CD4-positive, alpha-beta T cell treated with Interleukin-4 for 1 hour (primary cell): ENCODE measurements around the gene RAC3.

ENCODE experiments used
- DNase-seq, 2 donors: peaks; one replicate each; pipeline ENCODE4 v3.0.0-alpha.2; 2020 to 2022

Gene RAC3

DNA sequence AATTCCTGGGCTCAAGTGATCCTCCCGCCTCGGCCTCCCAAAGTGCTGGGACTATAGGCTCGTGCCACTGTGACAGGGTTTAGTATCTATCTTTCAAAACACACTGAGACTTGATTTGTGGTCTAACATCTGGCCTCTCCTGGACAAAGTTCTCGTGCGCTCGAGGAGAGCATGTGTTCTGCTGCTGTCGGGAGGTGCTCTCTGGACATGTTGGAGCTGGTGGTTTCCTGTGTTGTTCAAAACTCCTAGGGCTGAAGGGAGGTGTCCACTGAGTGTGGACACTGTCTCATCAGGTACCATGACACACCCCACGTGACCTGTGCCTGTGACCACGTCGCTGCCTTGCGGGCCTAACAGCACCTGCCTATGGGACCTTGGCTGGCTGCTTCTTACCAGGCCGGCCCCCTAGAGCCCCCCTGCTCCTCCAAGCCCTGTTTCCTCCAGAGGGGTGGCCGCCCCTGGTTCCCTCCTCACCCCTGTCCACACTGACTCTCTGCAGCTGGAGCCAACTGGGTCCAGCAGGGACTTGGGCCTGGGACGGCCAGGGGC, 14.5 kb downstream of the RAC3 start:
- DNase-seq = no peak

DNA sequence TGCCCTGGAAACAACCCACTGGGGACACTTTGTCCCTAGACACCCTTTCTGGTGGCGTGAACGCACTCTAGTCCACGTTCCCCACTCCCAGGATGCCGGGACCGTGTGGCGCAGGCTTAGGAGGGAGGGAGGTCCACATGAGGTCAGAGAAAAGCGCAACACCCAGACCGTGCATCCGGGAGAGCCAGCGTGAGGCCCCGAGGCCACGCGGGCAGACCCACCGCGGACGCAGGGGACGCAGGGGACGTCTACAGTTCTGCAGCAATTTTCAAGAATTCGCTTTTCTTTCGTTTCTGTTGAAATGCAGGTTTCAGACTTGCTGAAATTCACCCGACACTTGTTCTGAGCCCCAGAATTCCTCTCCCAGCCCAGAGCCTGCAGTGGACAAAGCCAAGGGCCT, 15.4 kb downstream of the RAC3 start:
- DNase-seq = no peak

DNA sequence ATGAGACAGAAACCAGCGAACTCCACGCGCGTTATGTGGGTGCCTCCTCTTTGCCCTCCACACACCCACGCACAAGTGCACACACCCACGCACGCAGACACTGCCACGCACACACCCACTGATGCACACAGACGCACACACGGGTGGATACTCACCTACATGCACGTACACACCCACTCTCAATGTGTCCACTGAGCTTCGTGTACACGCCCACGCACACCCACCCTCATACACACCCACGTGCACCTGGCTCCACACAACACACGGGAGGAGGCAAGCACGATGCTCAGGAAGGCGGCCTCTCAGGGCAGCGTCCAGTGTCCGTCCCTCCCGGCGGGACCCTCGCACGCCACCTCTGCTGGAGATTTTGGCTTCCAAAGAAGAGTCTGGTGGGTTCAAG, 15.9 kb downstream of the RAC3 start:
- no peak for DNase-seq

DNA sequence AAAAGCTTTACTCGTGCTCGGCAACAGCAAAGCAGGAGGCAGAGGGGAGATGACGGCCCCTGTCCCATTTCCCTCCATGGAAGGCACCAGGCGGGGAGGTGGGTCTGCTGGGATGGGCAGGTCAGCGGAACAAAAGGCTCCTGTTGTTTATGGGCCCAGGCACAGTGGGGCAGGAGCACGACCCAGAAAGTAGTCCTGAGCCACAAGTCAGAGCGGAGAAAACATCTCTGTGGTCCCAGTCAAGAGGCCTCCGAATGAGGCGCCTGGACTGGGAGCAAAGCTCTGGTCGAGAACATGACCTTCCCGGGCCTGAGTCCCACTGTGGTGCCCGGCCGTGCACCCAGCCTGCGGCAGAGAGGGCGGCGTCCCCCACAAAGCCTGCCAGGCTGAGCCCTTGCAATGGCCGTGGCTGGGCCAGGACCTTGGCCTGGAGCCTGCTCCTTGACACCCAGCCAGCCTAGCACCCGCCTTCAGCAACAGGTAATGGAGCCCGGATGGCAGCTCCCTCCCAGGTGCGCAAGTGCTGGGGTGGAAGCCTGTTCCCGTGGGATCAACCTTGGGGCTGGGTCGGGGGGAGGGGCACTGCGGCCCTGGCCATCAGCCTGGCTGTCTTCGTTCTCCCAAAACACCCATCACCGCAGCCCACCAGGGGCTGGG, 16.6 kb downstream of the RAC3 start:
- no peak for DNase-seq

DNA sequence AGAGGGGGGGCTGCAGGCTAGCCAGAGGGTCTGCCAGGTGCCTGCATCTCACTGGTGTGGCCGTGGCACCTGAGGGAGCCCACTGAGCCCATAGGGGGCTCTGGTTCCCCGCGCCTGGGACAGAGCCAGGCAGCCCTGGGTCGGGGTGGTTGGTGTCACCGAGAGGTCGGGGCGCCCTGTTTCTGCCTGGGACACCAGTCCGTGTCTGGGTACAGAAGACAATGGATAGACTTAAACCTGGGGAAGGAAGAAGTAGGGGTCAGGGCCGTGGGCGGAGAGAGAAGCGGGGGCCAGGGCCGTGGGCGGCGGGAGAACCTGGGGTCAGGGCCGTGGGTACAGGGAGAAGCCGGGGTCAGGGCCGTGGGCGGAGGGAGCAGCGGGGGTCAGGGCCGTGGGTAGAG, 17.1 kb downstream of the RAC3 start:
- DNase-seq = no peak

DNA sequence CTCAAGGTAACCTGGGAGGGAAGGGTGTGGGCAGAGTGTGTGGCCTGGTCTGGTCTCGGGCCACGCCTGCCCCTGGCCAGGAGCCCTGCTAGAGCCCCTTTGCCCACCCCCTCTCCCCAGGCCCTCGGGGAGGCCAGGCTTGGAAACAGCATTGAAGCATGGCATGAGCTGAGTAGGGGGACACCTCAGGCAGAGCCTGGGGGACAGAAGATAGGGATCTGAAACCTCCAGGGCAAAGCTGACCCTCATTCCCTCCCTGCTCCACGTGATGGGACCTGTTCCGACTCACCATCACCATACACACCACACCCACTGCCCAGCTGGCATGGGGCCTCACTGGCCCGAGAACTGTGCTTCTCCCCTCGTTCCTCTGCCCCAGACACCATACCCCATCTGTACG, 17.6 kb downstream of the RAC3 start:
- DNase-seq = no peak

DNA sequence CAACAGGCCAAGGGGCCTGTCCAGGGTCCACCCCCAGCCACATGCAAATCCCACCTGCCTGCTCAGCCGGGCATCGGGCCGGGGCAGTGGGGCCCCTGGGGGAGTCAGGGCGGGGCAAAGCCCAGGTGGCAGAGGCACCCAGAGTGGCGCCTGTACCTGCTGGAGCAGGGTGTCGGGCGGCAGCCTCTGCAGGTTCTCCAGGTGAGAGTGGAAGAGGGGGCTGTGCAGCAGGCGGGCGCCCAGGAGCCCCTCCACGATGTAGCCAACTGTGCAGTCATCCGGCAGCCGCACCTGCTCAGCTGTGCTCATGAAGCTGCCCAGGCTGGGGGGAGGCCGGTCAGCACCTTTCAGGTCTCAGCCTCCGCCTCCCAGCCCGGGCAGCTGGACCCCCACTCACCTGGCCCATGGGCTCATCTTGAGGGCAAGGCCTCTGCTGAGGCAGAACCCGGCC, 18.1 kb downstream of the RAC3 start:
- no peak for DNase-seq

DNA sequence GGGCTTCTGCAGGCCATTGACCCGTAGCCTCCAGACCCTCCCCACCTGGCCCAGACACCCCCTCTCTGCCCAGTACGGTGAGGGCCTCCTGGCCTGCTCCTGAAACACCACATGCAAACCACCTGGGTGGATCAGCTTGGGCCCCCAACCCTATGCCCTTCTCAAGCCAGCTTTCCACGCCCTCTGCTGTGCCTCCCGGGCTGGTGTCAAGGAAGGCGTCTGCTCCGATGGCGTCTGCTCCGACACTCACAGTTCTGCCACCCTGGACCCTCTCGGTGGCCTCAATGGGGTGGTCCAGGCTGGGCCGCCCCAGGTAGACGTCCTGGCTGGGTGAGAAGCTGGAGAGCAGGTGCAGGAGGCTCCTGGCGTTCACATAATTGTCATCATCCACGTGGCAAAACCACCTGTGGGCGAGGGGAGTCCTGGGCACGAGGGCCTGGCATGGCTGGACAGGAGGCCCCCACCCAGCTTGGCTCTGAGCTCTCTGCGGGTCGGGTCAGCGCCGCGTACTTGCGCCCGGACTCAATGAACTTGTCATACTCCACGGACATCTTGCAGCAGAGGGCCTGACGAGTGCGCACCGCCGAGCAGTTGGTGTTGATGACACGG, 18.8 kb downstream of the RAC3 start:
- no peak for DNase-seq

DNA sequence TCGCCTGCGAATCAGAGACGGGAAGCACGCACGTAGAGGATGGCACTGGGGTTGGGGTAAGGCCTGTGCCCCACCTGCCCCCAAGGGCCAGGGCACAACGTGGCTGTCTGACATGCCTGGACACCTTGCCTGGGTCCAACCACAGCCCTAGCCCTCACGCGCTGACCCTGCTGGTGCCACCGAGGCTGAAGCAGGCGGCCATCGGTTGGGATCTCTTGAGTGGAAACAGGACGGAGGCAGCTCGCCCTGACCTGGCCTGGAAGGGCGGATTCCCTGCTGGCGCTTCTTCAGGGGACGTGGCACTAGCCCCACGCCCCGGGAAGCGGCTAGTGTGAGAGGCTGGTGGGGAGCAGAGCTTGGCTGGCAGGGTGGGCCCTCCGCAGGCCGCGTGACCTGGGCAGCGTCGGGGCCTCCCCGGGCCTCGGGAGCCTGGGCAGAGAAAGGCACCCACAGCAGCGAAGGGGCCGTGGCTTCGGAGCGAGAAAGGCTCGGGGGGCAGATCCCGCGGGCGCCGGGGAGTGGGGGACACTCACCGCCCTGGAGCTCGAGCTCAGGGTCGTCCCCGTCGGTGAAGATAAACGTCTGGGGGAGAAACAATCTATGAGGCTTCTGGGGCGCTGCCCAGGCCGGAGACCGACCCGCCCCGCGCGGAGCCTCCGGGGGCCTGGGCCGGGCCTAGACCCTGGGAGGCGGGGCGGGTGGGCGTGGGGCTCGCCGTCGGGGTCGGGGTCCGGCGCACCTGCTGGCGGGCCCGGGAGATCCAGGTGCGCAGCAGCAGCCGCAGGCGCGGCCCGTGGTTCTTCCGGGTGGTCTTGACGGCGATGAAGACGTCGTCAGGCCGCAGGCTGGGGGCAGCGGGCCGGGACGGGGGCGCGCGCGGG, 19.5 kb downstream of the RAC3 start:
- DNase-seq = no peak

DNA sequence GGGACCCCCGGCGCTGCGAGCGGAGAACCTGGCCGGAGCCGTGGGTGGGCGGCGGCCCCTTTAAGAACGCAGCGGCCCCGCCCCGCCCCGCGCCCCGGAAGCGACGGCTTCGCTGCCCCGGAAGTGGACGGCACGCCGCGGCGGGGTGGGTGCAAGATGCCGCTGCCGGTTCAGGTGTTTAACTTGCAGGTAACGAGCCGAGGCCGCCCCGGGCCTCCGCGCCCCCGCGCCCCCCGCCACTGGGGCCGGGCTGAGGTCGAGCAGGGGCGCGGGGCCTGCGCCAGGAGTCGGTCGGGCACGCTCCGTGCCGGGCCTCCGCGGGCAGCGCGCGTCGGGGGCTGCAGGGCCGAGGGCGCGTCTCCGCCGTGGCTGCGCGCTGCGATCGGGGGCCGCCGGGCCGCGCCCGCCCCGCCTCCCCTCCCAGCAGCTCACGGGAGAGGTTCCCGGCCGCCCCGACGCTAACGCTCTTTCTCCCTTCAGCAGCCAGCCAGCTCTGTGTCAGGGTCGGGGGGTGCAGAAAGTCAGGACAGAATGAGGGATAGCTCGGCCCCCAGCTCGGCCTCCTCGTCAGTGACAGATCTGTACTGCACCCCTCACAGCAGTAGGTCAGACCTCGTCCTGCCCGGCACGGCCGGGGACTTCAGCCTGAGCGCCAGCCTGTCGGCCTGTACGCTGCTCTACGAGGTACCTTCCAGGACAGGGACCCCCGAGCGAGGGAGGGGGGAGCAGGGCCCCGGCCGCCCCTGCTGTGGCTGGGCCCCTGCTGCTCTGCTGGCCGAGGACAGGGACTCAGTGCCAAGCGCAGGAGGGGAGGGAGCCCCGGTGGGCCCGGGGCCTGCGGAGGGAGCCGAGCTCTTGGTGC, 20.5 kb downstream of the RAC3 start, which contains the start of the genes GPS1 and RFNG:
GPS1 (plus strand) TSS at position 123 of the 862 bp plus-strand sequence; CDS start at position 157, 34 bp downstream.
RFNG (minus strand) TSS at position 36 of the 862 bp plus-strand sequence. CDS start 45 bp downstream, outside the sequence.
- peak; percentile 66 to 75 for DNase-seq

DNA sequence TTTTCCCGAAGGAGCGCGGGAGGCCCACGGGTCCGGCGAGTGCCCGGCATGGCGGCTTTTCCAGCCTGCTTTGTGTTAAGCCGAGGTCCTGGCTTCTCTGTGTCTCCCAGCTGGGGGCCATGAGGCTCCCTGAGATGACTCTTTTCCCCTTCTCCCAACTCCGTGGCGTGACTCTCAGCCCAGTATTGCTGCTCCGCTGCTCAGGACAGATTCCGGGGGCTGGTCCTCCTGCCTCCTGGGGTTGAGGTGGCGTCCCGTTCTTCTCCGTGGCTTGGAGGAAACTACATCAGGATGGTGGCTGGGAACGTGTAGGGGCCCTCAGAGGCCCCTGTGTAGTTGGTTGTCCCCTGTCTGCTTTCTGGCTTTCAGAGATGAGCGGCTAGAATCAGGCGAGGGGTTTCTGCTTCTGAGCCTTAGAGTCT, 21.2 kb downstream of the RAC3 start:
- DNase-seq = no peak

DNA sequence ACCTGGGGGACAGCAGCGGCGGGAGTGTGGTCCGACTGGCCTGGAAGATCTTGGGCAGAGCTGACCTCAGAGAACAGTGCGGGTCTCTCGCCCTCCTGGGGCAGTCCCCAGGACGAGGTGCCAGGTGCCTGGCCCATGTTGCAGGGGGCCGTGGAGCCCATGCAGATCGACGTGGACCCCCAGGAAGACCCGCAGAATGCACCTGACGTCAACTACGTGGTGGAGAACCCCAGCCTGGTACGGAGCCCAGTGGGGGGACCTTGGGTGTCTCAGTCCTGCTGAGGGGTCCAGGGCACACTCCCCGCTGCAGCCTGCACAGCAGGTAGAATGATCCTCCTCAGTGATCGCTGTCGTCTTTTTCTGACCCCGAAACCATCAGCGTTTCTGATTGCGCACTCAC, 21.7 kb downstream of the RAC3 start:
- DNase-seq = no peak

DNA sequence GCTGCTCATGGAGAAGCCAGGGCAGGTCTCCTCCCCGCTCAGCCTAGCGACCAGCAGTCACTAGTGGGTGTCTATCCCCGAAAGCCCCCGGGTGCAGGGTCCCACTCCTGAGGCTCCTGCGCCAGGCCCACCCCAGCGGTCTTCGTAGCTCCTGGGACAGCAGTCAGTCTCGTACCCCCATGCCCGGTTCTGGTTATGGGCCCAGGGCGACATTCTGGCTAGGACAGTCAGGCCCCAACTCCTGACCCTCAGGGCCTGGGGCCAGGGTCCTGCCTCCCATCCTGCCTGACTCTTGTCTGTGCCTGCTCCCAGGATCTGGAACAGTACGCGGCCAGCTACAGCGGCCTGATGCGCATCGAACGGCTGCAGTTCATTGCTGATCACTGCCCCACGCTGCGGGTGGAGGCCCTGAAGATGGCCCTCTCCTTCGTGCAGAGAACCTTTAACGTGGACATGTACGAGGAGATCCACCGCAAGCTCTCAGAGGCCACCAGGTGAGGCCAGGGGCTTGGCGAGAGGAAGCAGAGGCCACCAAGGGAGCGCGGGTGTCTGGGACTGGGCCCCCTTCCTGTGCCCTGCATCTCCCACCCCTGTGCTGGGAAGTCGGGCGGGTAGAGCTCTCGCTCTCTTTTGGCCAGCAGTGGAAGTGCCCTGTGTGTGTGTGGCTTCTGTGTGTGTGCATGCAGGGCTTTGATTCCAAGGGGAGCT, 22.2 kb downstream of the RAC3 start:
- no peak for DNase-seq

DNA sequence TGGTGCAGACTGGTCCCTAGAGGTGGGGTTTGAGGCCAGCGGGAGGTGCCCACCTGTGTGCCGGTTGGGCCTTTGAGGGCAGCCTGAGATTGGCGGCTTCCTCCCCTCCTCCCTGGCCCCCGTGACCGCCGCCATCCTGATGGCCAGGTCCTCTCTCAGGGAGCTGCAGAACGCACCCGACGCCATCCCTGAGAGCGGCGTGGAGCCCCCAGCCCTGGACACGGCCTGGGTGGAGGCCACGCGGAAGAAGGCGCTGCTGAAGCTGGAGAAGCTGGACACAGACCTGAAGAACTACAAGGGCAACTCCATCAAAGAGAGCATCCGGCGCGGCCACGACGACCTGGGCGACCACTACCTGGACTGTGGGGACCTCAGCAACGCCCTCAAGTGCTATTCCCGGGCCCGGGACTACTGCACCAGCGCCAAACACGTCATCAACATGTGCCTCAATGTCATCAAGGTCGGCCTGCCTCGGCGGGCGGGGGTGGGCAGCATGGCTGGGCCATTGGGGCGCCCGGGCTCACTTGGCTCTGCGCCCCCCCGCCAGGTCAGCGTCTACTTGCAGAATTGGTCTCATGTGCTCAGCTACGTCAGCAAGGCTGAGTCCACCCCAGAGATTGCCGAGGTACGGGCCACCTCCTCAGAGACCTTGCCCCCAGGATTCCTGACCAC, 23.0 kb downstream of the RAC3 start:
- no peak for DNase-seq

DNA sequence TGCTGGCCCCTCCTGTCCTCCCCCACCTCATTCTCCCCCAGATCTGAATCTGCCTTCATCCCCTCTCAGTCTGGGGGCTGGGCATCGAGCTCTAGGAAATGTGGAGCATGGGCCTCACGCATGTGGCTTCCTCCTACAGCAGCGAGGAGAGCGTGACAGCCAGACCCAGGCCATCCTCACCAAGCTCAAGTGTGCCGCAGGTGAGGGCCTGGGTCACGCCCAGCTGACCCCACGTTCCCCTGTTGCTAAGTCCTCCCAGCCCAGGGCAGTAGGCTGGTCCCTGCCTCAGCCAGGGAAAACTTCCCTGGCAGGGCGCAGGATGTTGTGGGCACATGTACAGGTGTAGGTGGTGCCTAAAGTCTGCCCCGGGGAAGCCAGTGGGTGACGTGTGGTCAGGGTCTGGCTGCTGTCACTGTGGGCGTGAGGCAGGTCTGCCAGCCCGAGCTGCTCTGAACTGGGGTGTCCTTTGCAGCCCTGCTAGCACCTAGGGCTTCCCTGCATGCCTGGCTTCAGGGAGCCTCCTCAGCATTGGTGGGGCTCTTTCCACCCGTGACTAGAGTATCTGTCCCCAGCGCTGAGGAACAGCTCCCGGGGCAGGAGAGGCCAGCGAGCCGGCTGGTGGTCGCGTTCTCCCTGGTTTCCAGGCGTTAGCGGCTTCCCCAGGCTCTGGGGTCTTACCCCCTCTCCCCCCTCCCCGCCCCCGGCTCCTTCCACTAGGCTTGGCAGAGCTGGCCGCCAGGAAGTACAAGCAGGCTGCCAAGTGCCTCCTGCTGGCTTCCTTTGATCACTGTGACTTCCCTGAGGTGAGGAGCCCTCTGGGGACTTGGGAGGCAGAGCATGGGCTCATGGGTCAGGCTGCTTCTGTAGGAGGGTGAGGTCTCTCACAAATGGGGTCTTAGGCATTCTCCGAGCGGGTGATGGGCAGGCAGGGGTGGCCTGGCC, 23.8 kb downstream of the RAC3 start:
- DNase-seq = no peak

DNA sequence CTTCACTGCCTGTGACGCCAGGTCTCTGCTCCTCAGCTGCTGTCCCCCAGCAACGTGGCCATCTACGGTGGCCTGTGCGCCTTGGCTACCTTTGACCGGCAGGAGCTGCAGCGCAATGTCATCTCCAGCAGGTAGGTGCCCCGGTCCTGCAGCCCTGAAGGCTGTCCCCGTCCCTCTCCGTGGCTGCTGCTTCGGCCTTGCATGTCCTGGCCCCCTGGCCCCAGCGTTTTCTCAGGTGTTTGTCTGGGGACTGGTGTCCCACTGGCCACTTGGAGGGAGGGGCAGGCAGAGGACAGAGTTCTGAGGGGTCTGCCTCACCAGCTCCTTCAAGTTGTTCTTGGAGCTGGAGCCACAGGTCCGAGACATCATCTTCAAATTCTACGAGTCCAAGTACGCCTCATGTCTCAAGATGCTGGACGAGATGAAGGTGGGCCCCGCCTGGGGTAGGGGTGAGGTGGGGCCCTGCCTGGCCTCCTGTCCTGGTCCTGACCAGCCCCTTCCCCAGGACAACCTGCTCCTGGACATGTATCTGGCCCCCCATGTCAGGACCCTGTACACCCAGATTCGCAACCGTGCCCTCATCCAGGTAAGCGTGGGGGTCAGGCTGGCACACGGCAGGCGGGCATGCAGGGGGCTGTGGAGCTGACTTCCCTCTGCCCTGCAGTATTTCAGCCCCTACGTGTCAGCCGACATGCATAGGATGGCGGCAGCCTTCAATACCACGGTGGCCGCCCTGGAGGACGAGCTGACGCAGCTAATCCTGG, 24.7 kb downstream of the RAC3 start:
- no peak for DNase-seq

DNA sequence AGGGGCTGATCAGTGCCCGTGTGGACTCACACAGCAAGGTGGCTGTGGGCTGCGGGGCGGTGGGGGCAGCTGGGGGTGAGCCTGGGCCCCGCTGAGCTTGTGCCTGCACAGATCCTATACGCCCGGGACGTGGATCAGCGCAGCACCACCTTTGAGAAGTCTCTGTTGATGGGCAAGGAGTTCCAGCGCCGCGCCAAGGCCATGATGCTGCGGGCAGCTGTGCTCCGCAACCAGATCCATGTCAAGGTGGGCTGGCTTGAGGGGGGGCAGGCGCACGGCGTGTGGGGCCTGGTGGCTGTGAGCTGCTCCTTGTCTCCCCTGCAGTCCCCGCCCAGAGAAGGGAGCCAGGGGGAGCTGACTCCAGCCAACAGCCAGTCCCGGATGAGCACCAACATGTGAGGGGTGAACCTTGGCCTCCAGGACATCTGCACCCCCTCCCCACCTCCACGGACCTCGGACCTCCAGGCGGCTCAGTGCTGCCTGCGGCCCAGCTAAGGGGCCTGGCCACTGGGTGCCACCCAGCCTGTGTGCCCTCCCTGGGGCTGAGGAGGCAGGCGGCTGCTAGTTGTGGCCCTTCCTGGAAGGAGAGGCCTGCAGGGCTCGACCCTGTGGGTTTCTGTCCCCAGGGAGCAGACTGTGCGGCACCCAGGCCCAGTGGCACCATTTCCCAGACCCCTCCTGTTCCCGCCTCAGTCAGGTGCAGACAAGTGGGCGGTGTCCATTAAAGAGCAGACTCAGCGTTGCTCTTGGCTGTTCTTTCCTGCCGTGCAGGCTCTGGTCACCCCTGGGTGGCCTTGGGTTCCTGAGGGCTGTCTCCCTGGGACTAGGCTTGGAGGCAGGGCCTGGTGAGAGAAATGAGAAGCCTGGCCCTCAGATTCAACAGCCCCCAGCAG, 25.5 kb downstream of the RAC3 start:
- DNase-seq = no peak
